ENCODE data around the gene KLHDC7A.

- TF ChIP-seq, protein P1, sequence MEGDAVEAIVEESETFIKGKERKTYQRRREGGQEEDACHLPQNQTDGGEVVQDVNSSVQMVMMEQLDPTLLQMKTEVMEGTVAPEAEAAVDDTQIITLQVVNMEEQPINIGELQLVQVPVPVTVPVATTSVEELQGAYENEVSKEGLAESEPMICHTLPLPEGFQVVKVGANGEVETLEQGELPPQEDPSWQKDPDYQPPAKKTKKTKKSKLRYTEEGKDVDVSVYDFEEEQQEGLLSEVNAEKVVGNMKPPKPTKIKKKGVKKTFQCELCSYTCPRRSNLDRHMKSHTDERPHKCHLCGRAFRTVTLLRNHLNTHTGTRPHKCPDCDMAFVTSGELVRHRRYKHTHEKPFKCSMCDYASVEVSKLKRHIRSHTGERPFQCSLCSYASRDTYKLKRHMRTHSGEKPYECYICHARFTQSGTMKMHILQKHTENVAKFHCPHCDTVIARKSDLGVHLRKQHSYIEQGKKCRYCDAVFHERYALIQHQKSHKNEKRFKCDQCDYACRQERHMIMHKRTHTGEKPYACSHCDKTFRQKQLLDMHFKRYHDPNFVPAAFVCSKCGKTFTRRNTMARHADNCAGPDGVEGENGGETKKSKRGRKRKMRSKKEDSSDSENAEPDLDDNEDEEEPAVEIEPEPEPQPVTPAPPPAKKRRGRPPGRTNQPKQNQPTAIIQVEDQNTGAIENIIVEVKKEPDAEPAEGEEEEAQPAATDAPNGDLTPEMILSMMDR (conservative IDR thresholded peaks at IDR 0.05; ENCODE audit: low read depth, low read length) = no peak
- TF ChIP-seq POLR2A (IDR thresholded peaks at IDR 0.05; ENCODE audit: low read depth, low read length) (no peak), USF2 (IDR thresholded peaks at IDR 0.05; ENCODE audit: low read depth, low read length) (no peak), MAZ (IDR thresholded peaks at IDR 0.05; ENCODE audit: borderline replicate concordance, low read depth, low read length) (no peak), RAD21 (IDR thresholded peaks at IDR 0.05; ENCODE audit: low read length) (no peak), CEBPB (IDR thresholded peaks at IDR 0.05; ENCODE audit: low read depth, low read length) (no peak), FOS (IDR thresholded peaks at IDR 0.05; ENCODE audit: low read depth, low read length) (no peak), BHLHE40 (IDR thresholded peaks at IDR 0.05; ENCODE audit: low read depth, low read length) (no peak), MAFK (IDR thresholded peaks at IDR 0.05; ENCODE audit: low read depth, low read length) (no peak)
Observed at GRCh38 chr1:18470671-18471355, 9.9 kb upstream of the KLHDC7A start.

Data from IMR-90 (cell line).